ENCODE measurements around the gene WWC1.

Gene WWC1

GRCh38 chr5:168494057-168494555 lies 202.7 kb downstream of the WWC1 start:
- Histone ChIP-seq H3K27me3 (ENCODE audit: control insufficient read depth in 1 of 2, insufficient read depth in 2 of 2, low read length in 2 of 2) (no peaks in the 10 kb centered on the region), H3K4me1 (ENCODE audit: control insufficient read depth in 1 of 2, insufficient read depth in 2 of 2, low read length in 2 of 2) (no peaks in the 10 kb centered on the region), H3K36me3 (ENCODE audit: control insufficient read depth in 1 of 2, insufficient read depth in 2 of 2, low read length in 2 of 2) (peaks cover 44 to 91% of the 10 kb centered on the region in 2 donors), H3K9me3 (ENCODE audit: control insufficient read depth in 1 of 2, low read length in 2 of 2) (no peaks in the 10 kb centered on the region), H3K4me3 (ENCODE audit: low read depth in 1 of 2, low read length in 2 of 2) (no peak overlapping the region), H3K27ac (ENCODE audit: low read depth, low read length) (no peak overlapping the region), H3K9ac (ENCODE audit: low read depth in 1 of 2, low read length in 2 of 2) (no peak overlapping the region)

- H3K9ac ChIP-seq (ENCODE audit: low read depth in 1 of 2, low read length in 2 of 2), result no peak overlapping the region
- no peak overlapping the region for H3K4me3 ChIP-seq (ENCODE audit: low read depth in 1 of 2, low read length in 2 of 2)
- H3K36me3 ChIP-seq (ENCODE audit: control insufficient read depth in 1 of 2, insufficient read depth in 2 of 2, low read length in 2 of 2), result peaks cover 27 to 64% of the 10 kb centered on the region in 2 donors
- H3K9me3 ChIP-seq (ENCODE audit: control insufficient read depth in 1 of 2, low read length in 2 of 2), result no peaks in the 10 kb centered on the region
- H3K4me1 ChIP-seq (ENCODE audit: control insufficient read depth in 1 of 2, insufficient read depth in 2 of 2, low read length in 2 of 2), result no peaks in the 10 kb centered on the region
- no peaks in the 10 kb centered on the region for H3K27me3 ChIP-seq (ENCODE audit: control insufficient read depth in 1 of 2, insufficient read depth in 2 of 2, low read length in 2 of 2)
- H3K27ac ChIP-seq (ENCODE audit: low read depth, low read length), result no peak overlapping the region
Observed at GRCh38 chr5:168502563-168503237, 211.3 kb downstream of the WWC1 start.

- H3K27me3 ChIP-seq (ENCODE audit: control insufficient read depth in 1 of 2, insufficient read depth in 2 of 2, low read length in 2 of 2), result no peaks in the 10 kb centered on the region
- no peak overlapping the region for H3K4me3 ChIP-seq (ENCODE audit: low read depth in 1 of 2, low read length in 2 of 2)
- H3K36me3 ChIP-seq (ENCODE audit: control insufficient read depth in 1 of 2, insufficient read depth in 2 of 2, low read length in 2 of 2), result peaks cover 55 to 94% of the 10 kb centered on the region in 2 donors
- no peaks in the 10 kb centered on the region for H3K4me1 ChIP-seq (ENCODE audit: control insufficient read depth in 1 of 2, insufficient read depth in 2 of 2, low read length in 2 of 2)
- no peak overlapping the region for H3K9ac ChIP-seq (ENCODE audit: low read depth in 1 of 2, low read length in 2 of 2)
- H3K9me3 ChIP-seq (ENCODE audit: control insufficient read depth in 1 of 2, low read length in 2 of 2), result peaks cover 0 to 7% of the 10 kb centered on the region in 2 donors
- H3K27ac ChIP-seq (ENCODE audit: low read depth, low read length), result no peak overlapping the region
Observed at GRCh38 chr5:168513861-168514428, 222.5 kb downstream of the WWC1 start.

All from duodenal mucosa (tissue), 2 donors.